ENCODE data around the gene P2RX2.

P2RX2 gene

DNA sequence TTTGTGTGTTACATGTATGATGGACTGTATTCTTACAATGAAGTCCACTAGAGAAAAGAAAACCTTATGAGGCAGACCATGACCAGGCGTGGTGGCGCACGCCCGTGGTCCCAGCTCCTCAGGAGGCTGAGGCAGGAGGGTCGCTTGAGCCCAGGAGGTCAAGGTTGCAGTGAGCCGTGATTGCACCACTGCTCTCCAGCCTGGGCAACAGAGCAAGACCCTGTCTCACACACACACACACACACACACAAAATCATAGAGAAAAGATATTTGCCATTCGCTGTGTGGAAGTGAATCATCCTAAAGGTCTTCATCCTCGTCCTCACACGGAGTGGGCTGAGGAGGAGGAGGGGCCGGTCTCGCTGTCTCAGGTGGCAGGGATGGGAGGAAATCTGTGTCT is 40.5 kb upstream of the P2RX2 start:
- Histone ChIP-seq H3K4me1 (ENCODE audit: insufficient read depth, low read length) (no peaks in the 10 kb centered on the region), H2AFZ (ENCODE audit: low read depth, low read length) (no peak overlapping the region), H3K27me3 (ENCODE audit: insufficient read depth, low read length) (no peaks in the 10 kb centered on the region), H3K36me3 (ENCODE audit: insufficient read depth, low read length) (peaks cover 66% of the 10 kb centered on the region), H3K4me3 (ENCODE audit: low read length) (no peak overlapping the region), H3K9me3 (ENCODE audit: low read length) (peaks cover 2% of the 10 kb centered on the region)

DNA sequence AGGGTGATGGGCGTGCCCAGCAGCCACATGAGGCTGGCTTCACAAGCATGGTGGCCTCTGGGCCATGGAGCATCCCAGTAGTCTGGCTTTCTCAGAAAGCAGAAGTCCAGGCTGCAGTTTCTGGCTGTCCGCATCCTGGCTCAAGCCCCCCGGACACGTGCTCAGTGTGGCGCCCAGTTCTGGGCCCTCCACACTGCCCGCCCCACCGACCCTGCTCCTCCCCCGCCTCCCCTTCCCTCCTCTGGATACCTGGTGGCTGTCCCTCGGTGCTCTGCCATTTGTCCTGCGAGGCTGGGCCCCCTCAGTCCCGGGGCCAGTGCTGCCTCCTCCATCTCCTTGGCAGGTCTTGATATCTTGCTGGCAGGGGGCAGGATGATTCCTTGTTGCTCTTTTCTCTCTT is 39.8 kb upstream of the P2RX2 start:
- Histone ChIP-seq H3K27me3 (ENCODE audit: insufficient read depth, low read length) (no peaks in the 10 kb centered on the region), H3K36me3 (ENCODE audit: insufficient read depth, low read length) (peaks cover 62% of the 10 kb centered on the region), H3K9me3 (ENCODE audit: low read length) (peaks cover 2% of the 10 kb centered on the region), H3K4me1 (ENCODE audit: insufficient read depth, low read length) (no peaks in the 10 kb centered on the region), H3K4me3 (ENCODE audit: low read length) (no peak overlapping the region), H2AFZ (ENCODE audit: low read depth, low read length) (no peak overlapping the region)

DNA sequence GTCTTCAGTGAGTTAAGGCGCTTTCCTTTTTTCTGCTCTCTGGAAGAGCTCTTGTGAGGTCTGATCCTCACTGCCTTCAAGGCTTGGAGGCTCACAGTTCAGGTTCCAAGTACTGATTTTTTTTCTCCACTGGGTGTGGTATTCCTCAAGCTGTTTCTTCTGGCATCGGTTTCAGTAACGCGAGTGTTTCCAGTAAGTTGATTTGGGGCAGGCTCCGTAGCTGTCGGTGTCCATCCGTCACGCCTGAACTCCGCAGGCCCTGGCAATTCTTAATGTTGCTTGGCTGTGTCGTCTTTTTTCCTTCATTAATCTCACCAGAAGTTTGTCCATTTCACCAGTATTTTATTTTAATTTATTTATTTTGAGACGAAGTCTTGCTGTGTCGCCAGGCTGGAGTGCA is 38.8 kb upstream of the P2RX2 start:
- H3K27me3 ChIP-seq (ENCODE audit: insufficient read depth, low read length): no peaks in the 10 kb centered on the region
- H3K36me3 ChIP-seq (ENCODE audit: insufficient read depth, low read length): peaks cover 55% of the 10 kb centered on the region
- no peaks in the 10 kb centered on the region for H3K4me1 ChIP-seq (ENCODE audit: insufficient read depth, low read length)
- no peak overlapping the region for H2AFZ ChIP-seq (ENCODE audit: low read depth, low read length)
- H3K9me3 ChIP-seq (ENCODE audit: low read length): peaks cover 2% of the 10 kb centered on the region
- H3K4me3 ChIP-seq (ENCODE audit: low read length): no peak overlapping the region

DNA sequence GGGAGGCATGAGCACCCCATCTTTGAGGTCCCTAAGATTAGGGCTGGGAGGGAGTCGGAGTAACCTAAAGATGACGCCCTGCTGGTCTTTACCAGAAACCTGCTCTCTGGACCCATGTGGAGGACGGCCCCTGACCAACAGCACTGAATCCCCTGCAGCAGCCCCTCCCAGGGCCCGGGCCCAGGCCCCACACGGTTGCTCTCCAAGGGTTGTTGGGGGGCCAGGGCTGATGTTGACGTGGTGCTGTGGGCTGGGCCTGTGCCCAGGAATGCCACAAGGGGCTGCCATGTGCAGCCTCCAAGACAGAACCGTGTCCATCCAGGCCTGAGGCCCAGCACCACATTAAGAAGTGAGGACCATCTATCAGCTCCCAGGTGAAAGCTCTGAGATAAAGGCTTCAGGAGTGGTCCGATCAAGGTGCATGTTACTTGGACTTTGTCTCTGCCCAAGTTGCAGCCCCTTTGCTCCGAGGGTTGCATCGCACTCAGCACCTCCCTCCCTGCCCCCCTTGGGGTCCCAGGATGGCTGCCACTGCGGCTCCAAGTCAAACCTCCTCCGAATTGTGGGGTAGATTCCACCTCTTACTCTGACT is 37.8 kb upstream of the P2RX2 start:
- Histone ChIP-seq H3K36me3 (ENCODE audit: insufficient read depth, low read length) (peaks cover 46% of the 10 kb centered on the region), H3K4me1 (ENCODE audit: insufficient read depth, low read length) (no peaks in the 10 kb centered on the region), H3K4me3 (ENCODE audit: low read length) (no peak overlapping the region), H2AFZ (ENCODE audit: low read depth, low read length) (no peak overlapping the region), H3K27me3 (ENCODE audit: insufficient read depth, low read length) (no peaks in the 10 kb centered on the region), H3K9me3 (ENCODE audit: low read length) (peaks cover 2% of the 10 kb centered on the region)

DNA sequence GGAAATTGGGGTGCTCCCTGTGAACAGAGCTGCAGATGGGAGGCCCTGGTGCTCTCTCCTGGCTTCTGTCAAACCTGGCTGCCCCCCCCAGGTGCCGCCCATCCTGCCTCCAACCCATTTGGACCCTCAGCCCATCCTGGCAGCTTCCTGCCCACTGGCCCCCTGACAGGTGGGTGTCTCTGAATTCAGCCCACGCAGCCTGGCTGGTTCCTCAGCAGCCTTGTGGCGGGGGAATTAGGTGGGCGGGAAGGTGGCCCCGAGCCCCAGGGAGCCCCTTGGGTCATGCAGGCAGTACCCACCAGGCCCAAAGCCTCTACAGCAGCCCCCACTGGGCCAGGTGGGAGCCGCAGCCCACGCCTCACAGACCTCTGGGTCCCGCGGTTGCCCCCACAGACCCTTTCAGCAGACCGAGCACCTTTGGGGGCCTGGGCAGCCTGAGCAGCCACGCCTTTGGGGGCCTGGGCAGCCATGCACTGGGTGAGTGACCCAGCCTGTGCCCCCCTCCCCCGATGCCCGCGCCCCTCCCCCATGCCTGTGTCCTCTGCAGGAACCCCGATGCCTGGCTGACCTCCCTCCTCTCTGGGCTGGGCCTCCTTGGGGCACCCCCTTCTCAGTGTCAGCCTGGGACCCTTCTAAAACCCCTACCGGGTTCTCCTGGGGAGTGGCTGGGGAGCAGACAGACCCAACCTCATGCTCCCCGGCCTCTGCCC is 37.1 kb upstream of the P2RX2 start:
- Histone ChIP-seq H3K4me1 (ENCODE audit: insufficient read depth, low read length) (no peaks in the 10 kb centered on the region), H2AFZ (ENCODE audit: low read depth, low read length) (no peak overlapping the region), H3K9me3 (ENCODE audit: low read length) (peaks cover 2% of the 10 kb centered on the region), H3K4me3 (ENCODE audit: low read length) (no peak overlapping the region), H3K27me3 (ENCODE audit: insufficient read depth, low read length) (no peaks in the 10 kb centered on the region), H3K36me3 (ENCODE audit: insufficient read depth, low read length) (peaks cover 44% of the 10 kb centered on the region)

DNA sequence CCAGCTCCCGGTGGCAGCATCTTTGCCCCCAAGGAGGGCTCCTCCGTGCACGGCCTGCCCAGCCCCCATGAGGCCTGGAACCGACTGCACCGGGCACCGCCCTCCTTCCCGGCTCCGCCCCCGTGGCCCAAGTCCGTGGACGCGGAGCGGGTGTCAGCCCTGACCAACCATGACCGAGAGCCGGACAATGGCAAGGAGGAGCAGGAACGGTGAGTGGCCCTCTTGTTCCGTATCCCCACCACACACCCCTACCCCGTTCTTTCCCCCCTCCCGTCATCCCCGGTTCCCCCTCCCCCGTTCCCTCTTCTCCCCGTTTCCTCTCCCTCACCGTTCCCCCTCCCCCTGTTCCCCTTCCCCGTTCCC is 36.5 kb upstream of the P2RX2 start:
- Histone ChIP-seq H3K9me3 (ENCODE audit: low read length) (peaks cover 2% of the 10 kb centered on the region), H3K4me1 (ENCODE audit: insufficient read depth, low read length) (no peaks in the 10 kb centered on the region), H2AFZ (ENCODE audit: low read depth, low read length) (no peak overlapping the region), H3K36me3 (ENCODE audit: insufficient read depth, low read length) (peaks cover 38% of the 10 kb centered on the region), H3K4me3 (ENCODE audit: low read length) (no peak overlapping the region), H3K27me3 (ENCODE audit: insufficient read depth, low read length) (no peaks in the 10 kb centered on the region)

DNA sequence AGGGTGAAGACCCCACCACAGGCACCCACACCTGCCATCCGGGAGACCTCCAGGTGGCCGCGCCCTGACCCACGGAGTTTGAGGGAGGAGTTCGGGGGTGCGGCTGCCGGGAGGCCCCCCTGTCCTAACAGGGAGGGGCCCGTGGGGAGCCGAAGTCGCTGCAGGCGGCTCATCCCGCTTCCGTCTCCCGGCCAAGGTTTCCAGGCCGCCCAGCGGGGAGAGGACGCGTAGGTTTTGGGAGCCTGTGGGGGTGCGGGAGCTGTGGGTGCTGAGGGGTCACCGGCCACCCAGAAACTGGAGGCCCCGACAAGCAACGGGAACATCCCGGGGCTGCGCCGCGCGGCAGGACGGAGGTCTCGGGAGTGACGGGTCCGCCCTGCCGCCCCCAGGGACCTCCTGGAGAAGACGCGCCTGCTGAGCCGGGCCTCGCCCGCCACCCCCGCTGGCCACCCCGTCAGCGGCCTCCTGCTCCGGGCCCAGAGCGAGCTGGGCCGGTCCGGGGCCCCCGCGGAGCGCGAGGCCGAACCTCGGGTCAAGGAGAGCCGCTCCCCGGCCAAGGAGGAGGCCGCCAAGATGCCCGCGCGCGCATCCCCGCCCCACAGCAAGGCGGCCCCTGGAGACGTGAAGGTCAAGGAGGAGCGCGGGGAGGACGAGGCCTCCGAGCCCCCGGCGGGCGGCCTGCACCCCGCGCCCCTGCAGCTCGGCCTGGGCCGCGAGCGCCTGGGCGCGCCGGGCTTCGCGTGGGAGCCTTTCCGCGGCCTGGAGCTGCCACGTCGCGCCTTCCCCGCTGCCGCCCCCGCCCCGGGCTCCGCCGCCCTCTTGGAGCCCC is 35.8 kb upstream of the P2RX2 start:
- H3K4me3 ChIP-seq (ENCODE audit: low read length): no peak overlapping the region
- H3K36me3 ChIP-seq (ENCODE audit: insufficient read depth, low read length): peaks cover 31% of the 10 kb centered on the region
- no peaks in the 10 kb centered on the region for H3K27me3 ChIP-seq (ENCODE audit: insufficient read depth, low read length)
- H2AFZ ChIP-seq (ENCODE audit: low read depth, low read length): no peak overlapping the region
- no peaks in the 10 kb centered on the region for H3K4me1 ChIP-seq (ENCODE audit: insufficient read depth, low read length)
- peaks cover 2% of the 10 kb centered on the region for H3K9me3 ChIP-seq (ENCODE audit: low read length)

DNA sequence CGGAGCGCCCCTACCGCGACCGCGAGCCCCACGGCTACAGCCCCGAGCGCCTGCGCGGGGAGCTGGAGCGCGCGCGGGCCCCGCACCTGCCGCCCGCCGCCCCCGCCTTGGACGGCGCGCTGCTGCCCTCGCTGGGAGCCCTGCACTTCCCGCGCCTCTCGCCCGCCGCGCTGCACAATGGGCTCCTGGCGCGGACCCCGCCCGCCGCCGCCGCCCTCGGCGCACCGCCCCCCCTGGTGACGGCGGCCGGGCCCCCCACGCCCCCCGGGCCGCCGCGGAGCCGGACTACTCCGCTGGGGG is 35.2 kb upstream of the P2RX2 start:
- Histone ChIP-seq H3K4me1 (ENCODE audit: insufficient read depth, low read length) (no peaks in the 10 kb centered on the region), H3K27me3 (ENCODE audit: insufficient read depth, low read length) (no peaks in the 10 kb centered on the region), H3K9me3 (ENCODE audit: low read length) (peaks cover 2% of the 10 kb centered on the region), H3K36me3 (ENCODE audit: insufficient read depth, low read length) (peaks cover 26% of the 10 kb centered on the region), H3K4me3 (ENCODE audit: low read length) (no peak overlapping the region), H2AFZ (ENCODE audit: low read depth, low read length) (no peak overlapping the region)

DNA sequence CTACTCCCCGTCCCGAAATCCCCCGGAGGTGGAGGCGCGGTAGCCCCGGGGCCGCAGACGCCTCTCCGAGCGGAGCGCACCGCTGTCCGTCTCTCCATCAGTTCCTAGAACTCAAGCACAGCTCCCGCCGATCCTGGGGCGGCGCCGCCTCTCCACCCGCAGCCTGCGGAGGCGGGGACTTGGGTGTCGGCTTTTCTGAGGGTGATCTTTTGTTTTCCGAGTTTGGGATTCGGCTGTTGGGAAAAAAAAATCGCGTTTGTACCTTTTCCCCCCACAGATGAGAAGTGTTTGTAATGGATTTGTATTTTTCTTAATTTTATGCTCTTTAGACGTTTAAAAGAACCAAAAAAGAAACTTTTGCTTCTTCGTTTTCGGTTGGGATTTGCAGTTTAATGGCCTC is 34.8 kb upstream of the P2RX2 start:
- Histone ChIP-seq H3K4me3 (ENCODE audit: low read length) (no peak overlapping the region), H2AFZ (ENCODE audit: low read depth, low read length) (no peak overlapping the region), H3K9me3 (ENCODE audit: low read length) (peaks cover 2% of the 10 kb centered on the region), H3K4me1 (ENCODE audit: insufficient read depth, low read length) (no peaks in the 10 kb centered on the region), H3K27me3 (ENCODE audit: insufficient read depth, low read length) (no peaks in the 10 kb centered on the region), H3K36me3 (ENCODE audit: insufficient read depth, low read length) (peaks cover 24% of the 10 kb centered on the region)

DNA sequence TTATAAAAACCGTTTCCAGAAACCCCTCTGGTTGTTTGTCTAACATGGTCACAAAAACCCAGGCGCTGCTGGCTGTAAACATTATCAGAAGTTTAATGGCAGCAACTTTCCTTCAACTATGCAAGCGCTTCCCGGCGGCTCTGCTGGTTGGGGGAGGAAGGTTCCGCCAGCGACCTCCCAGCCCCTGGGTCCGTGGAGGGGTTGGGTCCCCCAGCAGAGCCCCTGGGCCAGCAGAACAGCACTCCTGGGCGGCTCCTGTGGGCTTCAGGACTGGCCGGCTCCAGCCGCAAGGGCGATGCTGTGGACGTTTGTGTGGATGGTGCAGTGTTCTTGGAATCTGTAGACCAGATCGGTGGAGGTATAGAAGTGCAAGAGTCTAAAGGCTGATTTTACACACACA is 34.1 kb upstream of the P2RX2 start:
- no peaks in the 10 kb centered on the region for H3K27me3 ChIP-seq (ENCODE audit: insufficient read depth, low read length)
- no peak overlapping the region for H2AFZ ChIP-seq (ENCODE audit: low read depth, low read length)
- no peak overlapping the region for H3K4me3 ChIP-seq (ENCODE audit: low read length)
- H3K9me3 ChIP-seq (ENCODE audit: low read length): peaks cover 2% of the 10 kb centered on the region
- H3K36me3 ChIP-seq (ENCODE audit: insufficient read depth, low read length): peaks cover 19% of the 10 kb centered on the region
- no peaks in the 10 kb centered on the region for H3K4me1 ChIP-seq (ENCODE audit: insufficient read depth, low read length)

DNA sequence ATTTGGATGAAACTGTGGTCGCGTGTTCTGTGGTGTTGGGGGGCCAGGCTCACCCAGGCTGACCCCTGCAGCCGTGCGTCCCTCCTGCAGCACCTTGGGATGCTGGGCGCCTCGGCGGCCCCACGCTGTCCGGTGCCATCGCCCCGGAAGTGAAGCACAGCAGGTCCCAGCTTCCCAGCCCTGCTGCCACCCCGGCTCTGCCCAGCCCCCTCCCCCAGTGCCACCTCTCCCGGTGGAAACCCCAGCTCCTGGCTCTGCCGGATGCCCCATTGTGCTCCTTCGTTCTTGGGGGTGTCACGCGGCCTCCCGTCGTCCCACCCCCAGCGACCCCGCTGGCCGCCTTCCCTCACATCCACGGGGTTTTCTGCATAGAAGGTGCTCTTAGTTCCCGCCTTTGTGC is 33.4 kb upstream of the P2RX2 start:
- Histone ChIP-seq H3K9me3 (ENCODE audit: low read length) (peaks cover 2% of the 10 kb centered on the region), H3K4me3 (ENCODE audit: low read length) (no peak overlapping the region), H2AFZ (ENCODE audit: low read depth, low read length) (no peak overlapping the region), H3K36me3 (ENCODE audit: insufficient read depth, low read length) (peaks cover 16% of the 10 kb centered on the region), H3K27me3 (ENCODE audit: insufficient read depth, low read length) (no peaks in the 10 kb centered on the region), H3K4me1 (ENCODE audit: insufficient read depth, low read length) (no peaks in the 10 kb centered on the region)

DNA sequence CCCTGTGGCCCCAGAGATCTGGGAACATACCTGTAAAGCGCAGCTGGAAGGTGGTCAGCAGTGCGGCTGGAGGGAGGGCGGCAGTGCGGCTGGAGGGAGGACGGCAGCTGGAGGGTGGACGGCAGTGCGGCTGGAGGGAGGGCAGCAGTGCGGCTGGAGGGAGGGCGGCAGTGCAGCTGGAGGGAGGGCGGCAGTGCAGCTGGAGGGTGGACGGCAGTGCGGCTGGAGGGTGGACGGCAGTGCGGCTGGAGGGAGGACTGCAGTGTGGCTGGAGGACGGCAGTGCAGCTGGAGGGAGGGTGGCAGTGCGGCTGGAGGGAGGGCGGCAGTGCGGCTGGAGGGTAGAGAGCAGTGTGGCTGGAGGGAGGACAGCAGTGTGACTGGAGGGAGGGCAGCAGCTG is 31.6 kb upstream of the P2RX2 start:
- no peaks in the 10 kb centered on the region for H3K27me3 ChIP-seq (ENCODE audit: insufficient read depth, low read length)
- H3K4me1 ChIP-seq (ENCODE audit: insufficient read depth, low read length): no peaks in the 10 kb centered on the region

DNA sequence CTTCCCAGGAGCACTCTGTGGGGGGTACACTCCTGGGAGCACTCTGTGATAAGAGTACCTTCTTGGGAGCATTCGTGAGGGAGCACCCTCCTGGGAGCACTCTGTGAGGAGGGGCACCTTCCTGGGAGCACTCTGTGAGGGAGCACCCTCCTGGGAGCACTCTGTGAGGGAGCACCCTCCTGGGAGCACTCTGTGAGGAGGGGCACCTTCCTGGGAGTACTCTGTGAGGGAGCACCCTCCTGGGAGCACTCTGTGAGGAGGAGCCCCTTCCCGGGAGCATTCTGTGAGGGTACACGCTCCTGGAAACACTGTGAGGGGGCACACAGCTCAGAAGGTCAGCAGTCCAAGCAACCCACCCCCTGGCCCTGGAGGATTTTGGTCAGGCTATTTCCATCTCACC is 30.8 kb upstream of the P2RX2 start:
- H3K27me3 ChIP-seq (ENCODE audit: insufficient read depth, low read length): no peaks in the 10 kb centered on the region
- no peaks in the 10 kb centered on the region for H3K36me3 ChIP-seq (ENCODE audit: insufficient read depth, low read length)
- H3K9me3 ChIP-seq (ENCODE audit: low read length): peaks cover 5% of the 10 kb centered on the region
- H3K4me1 ChIP-seq (ENCODE audit: insufficient read depth, low read length): no peaks in the 10 kb centered on the region
- H2AFZ ChIP-seq (ENCODE audit: low read depth, low read length): no peak overlapping the region
- no peak overlapping the region for H3K4me3 ChIP-seq (ENCODE audit: low read length)

More for the DNA sequence above, 31.6 kb upstream of the P2RX2 start:
- Histone ChIP-seq H2AFZ (ENCODE audit: low read depth, low read length) (no peak overlapping the region), H3K4me3 (ENCODE audit: low read length) (no peak overlapping the region), H3K36me3 (ENCODE audit: insufficient read depth, low read length) (peaks cover 1% of the 10 kb centered on the region), H3K9me3 (ENCODE audit: low read length) (peaks cover 7% of the 10 kb centered on the region)

Data from neuron (in vitro differentiated cells).